IPS-18c (cell line): ENCODE data around the gene RAB37.

ENCODE experiments used
- H3K4me3 ChIP-seq: 2 replicates; pipeline ENCODE4 v1.7.0; 2013; ENCODE audit warnings: low read depth, mild to moderate bottlenecking, low read length, moderate library complexity; ENCODE audit not compliant: insufficient read depth
- H3K9me3 ChIP-seq: one replicate; pipeline ENCODE4 v1.6.1; 2013; ENCODE audit warnings: mild to moderate bottlenecking, low read length, moderate library complexity; ENCODE audit not compliant: control insufficient read depth, insufficient read depth

Gene RAB37

GRCh38 chr17:74768069-74768762 lies 31.2 kb downstream of the RAB37 start:
- no peak overlapping the region for H3K4me3 ChIP-seq
- H3K9me3 ChIP-seq = peaks cover 3% of the 10 kb centered on the region

GRCh38 chr17:74768763-74769114 lies 31.7 kb downstream of the RAB37 start:
- Histone ChIP-seq H3K9me3 (peaks cover 3% of the 10 kb centered on the region), H3K4me3 (no peak overlapping the region)

GRCh38 chr17:74769266-74769855 lies 32.3 kb downstream of the RAB37 start:
- Histone ChIP-seq H3K9me3 (peaks cover 3% of the 10 kb centered on the region), H3K4me3 (no peak overlapping the region)

- Histone ChIP-seq H3K4me3 (no peak overlapping the region), H3K9me3 (peaks cover 3% of the 10 kb centered on the region)
Observed at GRCh38 chr17:74769856-74770497, 32.9 kb downstream of the RAB37 start.

GRCh38 chr17:74770498-74771318 lies 33.7 kb downstream of the RAB37 start:
- Histone ChIP-seq H3K9me3 (peaks cover 7% of the 10 kb centered on the region), H3K4me3 (no peak overlapping the region)

GRCh38 chr17:74771319-74771914 lies 34.4 kb downstream of the RAB37 start:
- no peak overlapping the region for H3K4me3 ChIP-seq
- peaks cover 9% of the 10 kb centered on the region for H3K9me3 ChIP-seq

- H3K4me3 ChIP-seq = no peak overlapping the region
- peaks cover 9% of the 10 kb centered on the region for H3K9me3 ChIP-seq
Observed at GRCh38 chr17:74772053-74772452, 35.0 kb downstream of the RAB37 start.

GRCh38 chr17:74773414-74773813 lies 36.4 kb downstream of the RAB37 start:
- Histone ChIP-seq H3K9me3 (peaks cover 9% of the 10 kb centered on the region), H3K4me3 (no peak overlapping the region)

- Histone ChIP-seq H3K4me3 (no peak overlapping the region), H3K9me3 (peaks cover 6% of the 10 kb centered on the region)
Observed at GRCh38 chr17:74773871-74774286, 36.8 kb downstream of the RAB37 start.

- Histone ChIP-seq H3K4me3 (peak overlapping the region; percentile 86), H3K9me3 (peaks cover 6% of the 10 kb centered on the region)
Observed at GRCh38 chr17:74775409-74776043, 38.5 kb downstream of the RAB37 start.

GRCh38 chr17:74776044-74776962 lies 39.2 kb downstream of the RAB37 start, which contains the start of gene NAT9:
Gene NAT9, minus strand, starts transcription at chr17:74776345. Its CDS starts 647 bp downstream, at chr17:74775698.
- peaks cover 6% of the 10 kb centered on the region for H3K9me3 ChIP-seq
- peak within 1 kb of the TSS; percentile 86 for H3K4me3 ChIP-seq

- Histone ChIP-seq H3K9me3 (peaks cover 6% of the 10 kb centered on the region), H3K4me3 (peak overlapping the region; percentile 71)
Observed at GRCh38 chr17:74776990-74777389, 39.9 kb downstream of the RAB37 start.

- Histone ChIP-seq H3K4me3 (no peak overlapping the region), H3K9me3 (peaks cover 6% of the 10 kb centered on the region)
Observed at GRCh38 chr17:74777901-74778515, 41.0 kb downstream of the RAB37 start.

GRCh38 chr17:74778960-74779359 lies 41.9 kb downstream of the RAB37 start:
- H3K9me3 ChIP-seq = peaks cover 6% of the 10 kb centered on the region
- H3K4me3 ChIP-seq = no peak overlapping the region

- Histone ChIP-seq H3K9me3 (peaks cover 6% of the 10 kb centered on the region), H3K4me3 (no peak overlapping the region)
Observed at GRCh38 chr17:74779501-74779900, 42.4 kb downstream of the RAB37 start.
